HL-60/S4 treated with phorbol 12-myristate 13-acetate at 8.2 ng/mL for 4 days and 3 days (cell line): Measurements from ENCODE around the gene NANOGP8.
"Not testable (repeated sequence)": the region's sequence is repeated elsewhere in the genome, so short reads cannot be mapped to it uniquely, and the experiment has no call there.

Source experiments
- in situ Hi-C: fragments of 300-500 bp; cut with MboI; formaldehyde crosslinking; loops from 2 replicates; pipeline ENCODE4 v1.15.0; 2022; ENCODE audit warnings: low sequenced_read_pairs

NANOGP8 gene

GRCh38 chr15:35085176-35085919 is at the start of gene NANOGP8:
TSS of gene NANOGP8 (minus strand) at chr15:35085295. CDS start at chr15:35085110, 185 bp downstream.
- in situ Hi-C loops = not testable (repeated sequence)

GRCh38 chr15:35134299-35134698 is 49.2 kb upstream of the NANOGP8 start:
- in situ Hi-C loops = no loop called here

- in situ Hi-C loops = no loop called here
Observed at GRCh38 chr15:35130245-35130644, 45.1 kb upstream of the NANOGP8 start.

- in situ Hi-C loops = no loop called here
Observed at GRCh38 chr15:35129361-35129760, 44.3 kb upstream of the NANOGP8 start.

- in situ Hi-C loops = no loop called here
Observed at GRCh38 chr15:35127717-35128116, 42.6 kb upstream of the NANOGP8 start.

GRCh38 chr15:35126236-35126635 is 41.1 kb upstream of the NANOGP8 start:
- in situ Hi-C loops = no loop called here

GRCh38 chr15:35123743-35124142 is 38.6 kb upstream of the NANOGP8 start:
- in situ Hi-C loops = no loop called here

GRCh38 chr15:35121611-35122359 is 36.7 kb upstream of the NANOGP8 start:
- in situ Hi-C loops = no loop called here

GRCh38 chr15:35120173-35120572 is 35.1 kb upstream of the NANOGP8 start:
- in situ Hi-C loops = no loop called here

- in situ Hi-C loops = no loop called here
Observed at GRCh38 chr15:35118960-35119359, 33.9 kb upstream of the NANOGP8 start.

GRCh38 chr15:35117543-35118265 is 32.6 kb upstream of the NANOGP8 start:
- in situ Hi-C loops = no loop called here

GRCh38 chr15:35115155-35115725 is 30.1 kb upstream of the NANOGP8 start:
- in situ Hi-C loops = no loop called here

GRCh38 chr15:35112346-35112745 is 27.3 kb upstream of the NANOGP8 start:
- in situ Hi-C loops = no loop called here

- in situ Hi-C loops = no loop called here
Observed at GRCh38 chr15:35111861-35112260, 26.8 kb upstream of the NANOGP8 start.

- in situ Hi-C loops = no loop called here
Observed at GRCh38 chr15:35108453-35108852, 23.4 kb upstream of the NANOGP8 start.

GRCh38 chr15:35107561-35107960 is 22.5 kb upstream of the NANOGP8 start:
- in situ Hi-C loops = no loop called here

- in situ Hi-C loops = no loop called here
Observed at GRCh38 chr15:35107122-35107521, 22.0 kb upstream of the NANOGP8 start.

GRCh38 chr15:35104526-35105147 is 19.5 kb upstream of the NANOGP8 start:
- in situ Hi-C loops = no loop called here

GRCh38 chr15:35102186-35102585 is 17.1 kb upstream of the NANOGP8 start:
- in situ Hi-C loops = no loop called here

- in situ Hi-C loops = no loop called here
Observed at GRCh38 chr15:35101335-35101734, 16.2 kb upstream of the NANOGP8 start.

GRCh38 chr15:35098737-35099136 is 13.6 kb upstream of the NANOGP8 start:
- in situ Hi-C loops = no loop called here
